Karpas-422 (cell line): ENCODE data around the gene SLC25A33. TPM values are rescaled to one million over a fixed set of nuclear protein-coding genes. Genes with fewer than 3 reads are reported as not detected.

Experiments used
- DNase-seq: peaks from one replicate; pipeline ENCODE4 v3.0.0-alpha.2; 2015
- H2AFZ ChIP-seq: fragments of 200-600 bp; sonication (generic); 2 replicates; pipeline ENCODE4 v1.6.1; 2014; ENCODE audit warnings: antibody characterized with exemption, low read length, mixed read lengths
- H3K27ac ChIP-seq: fragments of 200-600 bp; sonication (generic); 2 replicates; pipeline ENCODE4 v1.5.1; 2014; ENCODE audit warnings: mild to moderate bottlenecking, low read length, moderate library complexity
- H3K27me3 ChIP-seq: fragments of 200-600 bp; sonication (generic); 2 replicates; pipeline ENCODE4 v1.6.1; 2014; ENCODE audit warnings: low read length, mixed read lengths
- H3K36me3 ChIP-seq: fragments of 200-600 bp; sonication (generic); 2 replicates; pipeline ENCODE4 v1.6.1; 2014; ENCODE audit warnings: low read length, mixed read lengths; ENCODE audit not compliant: insufficient read depth
- H3K4me1 ChIP-seq: fragments of 200-600 bp; sonication (generic); 2 replicates; pipeline ENCODE4 v1.6.1; 2014; ENCODE audit warnings: mild to moderate bottlenecking, low read length, mixed read lengths
- H3K4me2 ChIP-seq: fragments of 200-600 bp; sonication (generic); 2 replicates; pipeline ENCODE4 v1.6.1; 2014; ENCODE audit warnings: low read length, low read depth, mild to moderate bottlenecking; ENCODE audit not compliant: poor library complexity, severe bottlenecking
- H3K4me3 ChIP-seq: fragments of 200-600 bp; sonication (generic); 2 replicates; pipeline ENCODE4 v1.5.1; 2014; ENCODE audit warnings: mild to moderate bottlenecking, antibody characterized with exemption, low read length, mixed read lengths
- H3K79me2 ChIP-seq: fragments of 200-600 bp; sonication (generic); 2 replicates; pipeline ENCODE4 v1.6.1; 2014; ENCODE audit warnings: mild to moderate bottlenecking, low read length, mixed read lengths
- H3K9ac ChIP-seq: fragments of 200-600 bp; sonication (generic); 2 replicates; pipeline ENCODE4 v1.6.0; 2014; ENCODE audit warnings: low read length
- H3K9me2 ChIP-seq: fragments of 200-600 bp; sonication (generic), shearing (Covaris generic); replicated peaks from 2 replicates; pipeline ENCODE4 v1.6.0; 2014; ENCODE audit warnings: mild to moderate bottlenecking, low read length, moderate library complexity; ENCODE audit not compliant: insufficient read depth
- H3K9me3 ChIP-seq: fragments of 300-700, 200-600 bp; sonication (generic); 2 replicates; pipeline ENCODE4 v1.6.1; 2014; ENCODE audit warnings: low read length, mixed read lengths
- H4K20me1 ChIP-seq: fragments of 200-600 bp; sonication (generic); 2 replicates; pipeline ENCODE4 v1.6.1; 2014; ENCODE audit warnings: mild to moderate bottlenecking, antibody characterized with exemption, low read length, low read depth; ENCODE audit not compliant: insufficient read depth
- total RNA-seq: library from RNA; depleted of rRNA; stranded (reverse); fragments of >200 nt; shearing (Covaris generic); gene quantifications from 2 replicates; pipeline ENCODE4 v1.2.3, GENCODE V29; 2014; ENCODE audit warnings: low replicate concordance

SLC25A33 gene
- total RNA-seq, 1 experiment from 2014 or later = 25.2 TPM

DNA sequence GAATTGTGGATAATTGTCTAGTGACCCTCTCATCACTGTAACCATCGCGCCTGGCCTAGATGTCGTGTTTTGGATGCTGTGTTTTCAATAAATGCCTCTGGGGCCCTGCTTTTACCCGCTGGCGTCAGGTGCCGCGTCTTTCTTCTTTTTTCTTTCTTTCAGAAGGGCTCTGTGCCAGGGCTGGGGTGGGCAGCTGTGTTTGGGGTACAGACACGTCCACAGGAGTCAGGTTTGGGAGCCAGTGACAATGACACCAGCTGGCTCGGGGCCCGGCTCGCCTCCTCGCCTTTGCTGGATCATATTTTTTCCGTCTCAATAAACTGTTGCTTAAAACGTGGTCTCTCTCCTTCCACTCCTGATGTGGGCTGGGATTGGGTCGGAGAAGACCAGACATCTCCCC is 65.6 kb downstream of the SLC25A33 start:
- Histone ChIP-seq H3K4me1 (no peaks in the 10 kb centered on the region), H3K27me3 (no peaks in the 10 kb centered on the region), H3K36me3 (no peaks in the 10 kb centered on the region), H3K9me3 (no peaks in the 10 kb centered on the region), H3K27ac (no peak overlapping the region), H3K9me2 (no peaks in the 10 kb centered on the region), H4K20me1 (0 out of 2 replicates have a peak, but pooled peaks cover 3% of the 10 kb centered on the region), H2AFZ (no peak overlapping the region), H3K79me2 (no peaks in the 10 kb centered on the region), H3K9ac (no peak overlapping the region), H3K4me3 (no peak overlapping the region), H3K4me2 (no peak overlapping the region)
- no peak for DNase-seq

DNA sequence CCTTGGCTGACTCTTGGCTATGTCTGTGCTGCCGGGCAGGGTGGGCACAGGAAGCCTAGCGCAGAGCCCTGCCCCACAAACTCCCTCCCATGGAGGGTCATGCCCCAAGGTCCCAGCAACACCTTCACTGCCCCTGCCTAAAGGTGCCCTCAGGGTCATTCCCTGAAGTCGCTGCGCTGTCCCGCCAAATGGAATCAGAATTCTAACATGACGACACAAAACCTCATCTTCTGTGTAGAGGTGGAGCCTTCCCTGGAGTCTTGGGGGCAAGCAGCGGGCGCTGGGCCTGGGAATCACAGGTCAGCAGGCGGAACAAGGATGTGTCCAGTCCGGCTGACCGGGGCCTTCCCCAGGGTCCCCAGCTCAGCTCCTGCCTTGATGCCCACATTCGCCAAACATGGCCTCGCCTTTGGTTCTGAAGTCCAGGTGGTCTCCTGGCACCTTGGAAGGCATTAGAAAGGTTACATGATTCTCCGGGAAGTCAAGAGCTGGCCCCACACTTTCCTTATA is 66.7 kb downstream of the SLC25A33 start:
- Histone ChIP-seq H3K27ac (no peak overlapping the region), H3K27me3 (no peaks in the 10 kb centered on the region), H3K9ac (no peak overlapping the region)

DNA sequence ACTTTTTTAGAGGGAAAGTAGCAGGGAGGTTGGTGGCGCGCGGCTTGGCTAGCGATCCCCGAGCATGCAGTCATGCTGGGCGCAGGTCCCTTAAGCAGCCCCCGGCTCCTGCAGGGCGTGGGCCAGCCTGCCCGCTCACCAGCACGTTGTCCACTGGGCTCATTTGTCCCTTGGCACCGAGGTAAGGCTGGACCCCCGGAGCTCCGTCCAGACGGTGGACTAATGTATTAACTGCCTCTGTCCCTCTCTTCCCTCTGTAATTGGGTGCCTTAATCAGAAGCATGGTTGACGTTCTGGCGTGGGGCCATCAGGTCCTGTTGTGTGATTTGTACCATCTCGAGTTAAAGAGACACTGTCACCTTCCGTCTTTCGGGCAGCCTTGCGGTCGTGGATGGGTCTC is 67.2 kb downstream of the SLC25A33 start:
- Histone ChIP-seq H3K9ac (no peak overlapping the region), H3K79me2 (no peaks in the 10 kb centered on the region)

More for the DNA sequence above, 66.7 kb downstream of the SLC25A33 start:
- H3K4me2 ChIP-seq = no peak overlapping the region
- no peak for DNase-seq
- no peak overlapping the region for H2AFZ ChIP-seq
- no peaks in the 10 kb centered on the region for H3K9me3 ChIP-seq
- H4K20me1 ChIP-seq = no peaks in the 10 kb centered on the region
- no peaks in the 10 kb centered on the region for H3K9me2 ChIP-seq
- no peaks in the 10 kb centered on the region for H3K36me3 ChIP-seq
- no peaks in the 10 kb centered on the region for H3K79me2 ChIP-seq
- H3K4me3 ChIP-seq = no peak overlapping the region
- no peaks in the 10 kb centered on the region for H3K4me1 ChIP-seq

DNA sequence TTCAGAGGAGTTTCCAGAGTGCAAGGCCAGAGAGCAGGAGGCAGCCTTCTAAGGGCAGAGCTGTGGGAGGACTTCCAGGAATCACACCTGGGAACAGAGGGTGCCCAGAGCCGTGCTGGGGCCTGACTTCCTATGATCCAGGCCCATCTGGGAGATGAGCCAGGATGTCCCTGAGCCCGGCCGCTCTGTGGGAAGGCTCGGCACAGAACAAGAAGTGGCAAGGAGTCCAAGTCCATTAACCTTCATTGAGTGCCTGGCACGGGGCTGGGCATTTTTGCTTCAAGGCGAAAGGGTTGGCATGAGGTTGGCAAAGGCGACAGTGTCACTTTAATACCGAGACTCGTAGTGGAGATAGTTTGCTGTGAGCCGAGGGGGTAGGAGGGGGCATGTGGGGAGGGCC is 67.7 kb downstream of the SLC25A33 start:
- Histone ChIP-seq H2AFZ (no peak overlapping the region), H3K4me3 (no peak overlapping the region), H3K9me2 (no peaks in the 10 kb centered on the region), H3K4me1 (no peaks in the 10 kb centered on the region), H3K27ac (no peak overlapping the region), H4K20me1 (no peaks in the 10 kb centered on the region), H3K79me2 (no peaks in the 10 kb centered on the region), H3K4me2 (no peak overlapping the region), H3K9me3 (no peaks in the 10 kb centered on the region), H3K27me3 (no peaks in the 10 kb centered on the region), H3K9ac (no peak overlapping the region), H3K36me3 (no peaks in the 10 kb centered on the region)
- DNase-seq = no peak

More for the DNA sequence above, 67.2 kb downstream of the SLC25A33 start:
- no peaks in the 10 kb centered on the region for H3K27me3 ChIP-seq
- no peak overlapping the region for H3K4me2 ChIP-seq
- H3K4me1 ChIP-seq = no peaks in the 10 kb centered on the region
- DNase-seq = no peak
- H3K27ac ChIP-seq = no peak overlapping the region
- no peaks in the 10 kb centered on the region for H3K36me3 ChIP-seq
- no peaks in the 10 kb centered on the region for H3K9me2 ChIP-seq
- H2AFZ ChIP-seq = no peak overlapping the region
- no peak overlapping the region for H3K4me3 ChIP-seq
- H4K20me1 ChIP-seq = no peaks in the 10 kb centered on the region
- no peaks in the 10 kb centered on the region for H3K9me3 ChIP-seq

DNA sequence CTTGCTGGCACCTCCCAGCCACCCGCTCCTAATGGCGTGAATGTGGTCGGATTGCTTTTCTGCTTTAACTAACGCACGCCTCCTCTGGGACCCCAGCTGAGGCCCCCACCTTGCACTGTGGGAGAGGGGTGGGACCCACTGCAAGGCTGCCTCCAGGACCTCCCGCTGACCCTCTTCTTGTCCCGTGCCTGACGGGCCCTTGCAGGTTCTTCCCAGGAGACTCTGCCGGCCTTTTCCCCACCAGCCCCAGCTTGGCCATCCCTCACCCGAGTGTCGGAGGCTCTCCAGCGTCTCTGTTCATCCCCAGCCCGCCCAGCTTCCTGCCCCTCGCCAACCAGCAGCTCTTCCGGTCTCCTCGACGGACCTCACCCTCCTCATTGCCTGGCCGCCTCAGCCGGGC is 68.1 kb downstream of the SLC25A33 start:
- Histone ChIP-seq H3K27ac (no peak overlapping the region), H3K27me3 (no peaks in the 10 kb centered on the region), H3K79me2 (no peaks in the 10 kb centered on the region), H4K20me1 (no peaks in the 10 kb centered on the region), H2AFZ (no peak overlapping the region), H3K4me1 (no peaks in the 10 kb centered on the region), H3K9me2 (no peaks in the 10 kb centered on the region), H3K4me3 (no peak overlapping the region), H3K9ac (no peak overlapping the region), H3K9me3 (no peaks in the 10 kb centered on the region), H3K36me3 (no peaks in the 10 kb centered on the region), H3K4me2 (no peak overlapping the region)
- DNase-seq = no peak

DNA sequence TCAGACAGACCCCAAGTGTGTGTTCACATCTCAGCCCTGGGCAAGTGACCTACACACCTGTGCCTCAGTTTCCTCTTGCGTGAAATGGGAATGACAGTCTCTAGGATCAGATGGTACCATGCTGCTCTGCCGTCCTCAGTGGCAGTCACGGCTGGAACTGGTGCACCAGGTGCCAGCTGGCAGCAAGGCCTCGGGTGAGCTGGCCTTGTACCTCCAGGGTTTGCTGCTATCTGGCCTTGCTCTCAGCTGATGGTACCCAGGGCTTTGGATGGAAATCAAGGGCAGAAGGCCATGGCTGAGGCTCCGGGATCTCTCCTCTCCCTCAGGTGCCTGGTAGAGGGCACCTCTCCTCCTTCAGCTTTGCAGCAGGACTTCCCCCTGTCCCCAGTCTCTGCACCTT is 70.7 kb downstream of the SLC25A33 start:
- Histone ChIP-seq H3K27ac (no peak overlapping the region), H3K9ac (no peak overlapping the region), H3K79me2 (no peaks in the 10 kb centered on the region), H3K4me3 (no peak overlapping the region), H3K27me3 (no peaks in the 10 kb centered on the region), H3K9me3 (no peaks in the 10 kb centered on the region), H2AFZ (no peak overlapping the region), H3K9me2 (no peaks in the 10 kb centered on the region), H3K4me1 (no peaks in the 10 kb centered on the region), H3K36me3 (no peaks in the 10 kb centered on the region), H3K4me2 (no peak overlapping the region), H4K20me1 (no peaks in the 10 kb centered on the region)
- DNase-seq = no peak

DNA sequence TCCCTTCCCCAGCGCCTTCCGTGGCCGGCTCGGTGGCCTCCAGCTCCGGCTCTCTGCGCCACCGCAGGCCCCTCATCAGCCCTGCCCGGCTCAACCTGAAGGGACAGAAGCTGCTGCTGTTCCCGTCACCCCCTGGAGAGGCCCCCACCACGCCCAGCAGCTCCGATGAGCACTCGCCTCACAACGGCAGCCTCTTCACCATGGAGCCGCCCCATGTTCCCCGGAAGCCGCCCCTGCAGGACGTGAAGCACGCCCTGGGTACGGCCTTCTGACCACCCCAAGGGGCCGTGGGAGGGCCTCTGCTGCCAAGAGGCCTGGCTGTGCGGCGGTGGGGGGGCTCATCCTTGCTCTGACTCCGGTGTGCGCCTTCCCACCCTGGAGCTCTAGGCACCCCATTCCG is 71.3 kb downstream of the SLC25A33 start:
- H3K9ac ChIP-seq = no peak overlapping the region
- no peak overlapping the region for H3K4me2 ChIP-seq
- no peak for DNase-seq
- H3K27ac ChIP-seq = no peak overlapping the region
- no peaks in the 10 kb centered on the region for H3K79me2 ChIP-seq
- H3K4me1 ChIP-seq = no peaks in the 10 kb centered on the region
- H3K36me3 ChIP-seq = no peaks in the 10 kb centered on the region
- H3K9me3 ChIP-seq = no peaks in the 10 kb centered on the region
- no peaks in the 10 kb centered on the region for H3K27me3 ChIP-seq
- H3K4me3 ChIP-seq = no peak overlapping the region
- no peak overlapping the region for H2AFZ ChIP-seq
- H4K20me1 ChIP-seq = no peaks in the 10 kb centered on the region
- no peaks in the 10 kb centered on the region for H3K9me2 ChIP-seq

DNA sequence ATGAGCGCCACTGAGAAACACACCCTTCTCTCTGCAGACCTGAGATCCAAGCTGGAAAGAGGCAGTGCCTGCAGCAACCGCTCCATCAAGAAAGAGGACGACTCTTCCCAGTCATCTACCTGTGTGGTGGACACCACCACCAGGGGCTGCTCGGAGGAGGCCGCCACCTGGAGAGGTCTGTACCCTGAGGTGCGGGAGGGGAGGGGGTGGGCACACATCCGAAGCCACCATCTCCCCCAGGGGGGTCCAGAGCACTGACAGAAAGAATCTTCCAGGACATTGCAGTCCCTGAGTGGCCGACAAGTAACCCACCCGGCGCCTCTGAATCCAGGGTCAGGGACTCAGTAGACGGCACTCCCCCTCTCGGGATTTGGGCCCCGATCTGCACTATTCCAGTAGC is 72.5 kb downstream of the SLC25A33 start:
- H2AFZ ChIP-seq = no peak overlapping the region
- no peak overlapping the region for H3K27ac ChIP-seq
- no peaks in the 10 kb centered on the region for H3K9me3 ChIP-seq
- H3K79me2 ChIP-seq = no peaks in the 10 kb centered on the region
- H3K4me3 ChIP-seq = no peak overlapping the region
- no peak overlapping the region for H3K4me2 ChIP-seq
- H4K20me1 ChIP-seq = no peaks in the 10 kb centered on the region
- no peak overlapping the region for H3K9ac ChIP-seq
- no peaks in the 10 kb centered on the region for H3K36me3 ChIP-seq
- DNase-seq = no peak
- no peaks in the 10 kb centered on the region for H3K9me2 ChIP-seq
- H3K4me1 ChIP-seq = no peaks in the 10 kb centered on the region
- H3K27me3 ChIP-seq = no peaks in the 10 kb centered on the region
